HEK293 (cell line): Measurements from ENCODE around the gene C13orf46.

Experiments used
- CTCF ChIA-PET: fragments of 350-600 bp; formaldehyde crosslinking; extraction: SDS; loops from one replicate; lab custom pipeline; 2021; ENCODE audit warnings: antibody characterized with exemption; lab: Yijun Ruan, JAX
- POLR2A ChIA-PET: fragments of 300-600 bp; formaldehyde crosslinking; extraction: SDS; loops from one replicate; lab custom pipeline; 2020; ENCODE audit warnings: antibody characterized with exemption, inconsistent platforms; lab: Yijun Ruan, JAX
- H3K27ac ChIP-seq: fragments of 200-500 bp; sonication (Bioruptor generic); 2 replicates; pipeline ENCODE4 v1.5.1; 2014; ENCODE audit warnings: low read depth, low read length, control low read depth, inconsistent platforms; ENCODE audit errors: extremely low read depth
- H3K36me3 ChIP-seq, 2 experiments: fragments of 200-500 bp in 1 of 2; sonication (Bioruptor generic) in 1 of 2; 1 replicate in 1 of 2; 2 replicates in 1 of 2; pipeline ENCODE4 v1.5.1; 2014 to 2017; ENCODE audit warnings: inconsistent platforms in 2 of 2, low read length in 2 of 2; ENCODE audit not compliant: control insufficient read depth in 2 of 2, insufficient read depth in 1 of 2
- H3K4me1 ChIP-seq: fragments of 200-500 bp; sonication (Bioruptor generic); 2 replicates; pipeline ENCODE4 v1.5.1; 2014; ENCODE audit warnings: mild to moderate bottlenecking, low read length, inconsistent platforms; ENCODE audit not compliant: control insufficient read depth, insufficient read depth
- H3K4me3 ChIP-seq: 2 replicates; pipeline ENCODE4 v1.5.1; 2011; ENCODE audit warnings: low read depth, mild to moderate bottlenecking, control low read depth, low read length, moderate library complexity
- H3K9me3 ChIP-seq: fragments of 200-500 bp; sonication (Bioruptor generic); 2 replicates; pipeline ENCODE4 v1.5.1; 2014; ENCODE audit warnings: low read depth, low read length, inconsistent platforms; ENCODE audit not compliant: control insufficient read depth, insufficient read depth
- FEZF1 ChIP-seq: fragments of 450-650 bp; formaldehyde crosslinking; IDR thresholded peaks from 2 replicates; pipeline ENCODE4 v1.5.1; 2016; ENCODE audit warnings: missing biosample characterization, missing genetic modification characterization
- HOXA7 ChIP-seq: sonication (generic); formaldehyde crosslinking; IDR thresholded peaks from 2 replicates; pipeline ENCODE4 v1.8.1; 2022; ENCODE audit warnings: missing genetic modification reagents, borderline replicate concordance
- HOXD13 ChIP-seq: sonication (generic); formaldehyde crosslinking; IDR thresholded peaks from 2 replicates; pipeline ENCODE4 v1.8.0; 2022; ENCODE audit warnings: missing genetic modification reagents, borderline replicate concordance
- ZBTB17 ChIP-seq: fragments of 450-650 bp; formaldehyde crosslinking; IDR thresholded peaks from 2 replicates; pipeline ENCODE4 v1.5.1; 2016; ENCODE audit warnings: missing biosample characterization, missing genetic modification characterization
- ZBTB8A ChIP-seq: fragments of 450-650 bp; formaldehyde crosslinking; IDR thresholded peaks from 2 replicates; pipeline ENCODE4 v1.5.1; 2016; ENCODE audit warnings: missing biosample characterization, missing genetic modification characterization
- ZFP69B ChIP-seq: fragments of 450-650 bp; formaldehyde crosslinking; IDR thresholded peaks from 2 replicates; pipeline ENCODE4 v1.5.1; 2016; ENCODE audit warnings: missing biosample characterization, missing genetic modification characterization
- ZNF10 ChIP-seq: fragments of 450-650 bp; formaldehyde crosslinking; IDR thresholded peaks from 2 replicates; pipeline ENCODE4 v1.5.1; 2017; ENCODE audit warnings: missing biosample characterization, missing genetic modification characterization
- ZNF157 ChIP-seq: fragments of 450-650 bp; formaldehyde crosslinking; IDR thresholded peaks from 2 replicates; pipeline ENCODE4 v1.5.1; 2016; ENCODE audit warnings: missing biosample characterization, missing genetic modification characterization
- ZNF174 ChIP-seq: fragments of 450-650 bp; formaldehyde crosslinking; IDR thresholded peaks from 2 replicates; pipeline ENCODE4 v1.5.0; 2017; ENCODE audit warnings: missing biosample characterization, mild to moderate bottlenecking, missing genetic modification characterization
- ZNF2 ChIP-seq: fragments of 450-650 bp; formaldehyde crosslinking; IDR thresholded peaks from 2 replicates; pipeline ENCODE4 v1.5.1; 2016; ENCODE audit warnings: missing biosample characterization, missing genetic modification characterization
- ZNF335 ChIP-seq: fragments of 450-650 bp; formaldehyde crosslinking; conservative IDR thresholded peaks from 2 replicates; pipeline ENCODE4 v1.5.1; 2016; ENCODE audit warnings: missing biosample characterization, missing genetic modification characterization
- ZNF341 ChIP-seq: fragments of 450-650 bp; formaldehyde crosslinking; IDR thresholded peaks from 2 replicates; pipeline ENCODE4; 2016; ENCODE audit warnings: low read depth, missing biosample characterization, missing genetic modification characterization
- ZNF514 ChIP-seq: fragments of 450-650 bp; formaldehyde crosslinking; IDR thresholded peaks from 2 replicates; pipeline ENCODE4 v1.5.1; 2016; ENCODE audit warnings: missing biosample characterization, missing genetic modification characterization
- ZNF521 ChIP-seq: fragments of 450-650 bp; formaldehyde crosslinking; IDR thresholded peaks from 2 replicates; pipeline ENCODE4 v1.5.1; 2017; ENCODE audit warnings: missing biosample characterization, mild to moderate bottlenecking, missing genetic modification characterization
- ZNF701 ChIP-seq: fragments of 450-650 bp; formaldehyde crosslinking; IDR thresholded peaks from 2 replicates; pipeline ENCODE4 v1.5.1; 2016; ENCODE audit warnings: missing biosample characterization, missing genetic modification characterization
- ZXDB ChIP-seq: fragments of 450-650 bp; formaldehyde crosslinking; IDR thresholded peaks from 2 replicates; pipeline ENCODE4 v1.5.1; 2016; ENCODE audit warnings: missing biosample characterization, missing genetic modification characterization
- TF ChIP-seq, protein P1 (sequence below): fragments of 450-650 bp; formaldehyde crosslinking; IDR thresholded peaks from 2 replicates; pipeline ENCODE4 v1.5.1; 2016; ENCODE audit warnings: missing biosample characterization, missing genetic modification characterization
- TF ChIP-seq, protein P2 (sequence below): sonication (generic); formaldehyde crosslinking; IDR thresholded peaks from 2 replicates; pipeline ENCODE4 v1.8.1; 2022; ENCODE audit warnings: mild to moderate bottlenecking, moderate library complexity, missing genetic modification reagents

C13orf46 gene

GRCh38 chr13:113931841-113932459 lies 41.9 kb downstream of the C13orf46 start:
- H3K9me3 ChIP-seq: no peaks in the 10 kb centered on the region
- H3K36me3 ChIP-seq: no peaks in the 10 kb centered on the region
- ChIA-PET CTCF (interaction anchor here (0.6 to 0.7 kb wide), 2 partner anchors 15 to 137 kb away, joined by 3 to 5 read pairs; no protein-coding TSS in a partner anchor), POLR2A (no interaction called here)
- no peaks in the 10 kb centered on the region for H3K4me1 ChIP-seq
- no peak overlapping the region for H3K4me3 ChIP-seq
- no peak overlapping the region for H3K27ac ChIP-seq
- TF ChIP-seq, protein P1, sequence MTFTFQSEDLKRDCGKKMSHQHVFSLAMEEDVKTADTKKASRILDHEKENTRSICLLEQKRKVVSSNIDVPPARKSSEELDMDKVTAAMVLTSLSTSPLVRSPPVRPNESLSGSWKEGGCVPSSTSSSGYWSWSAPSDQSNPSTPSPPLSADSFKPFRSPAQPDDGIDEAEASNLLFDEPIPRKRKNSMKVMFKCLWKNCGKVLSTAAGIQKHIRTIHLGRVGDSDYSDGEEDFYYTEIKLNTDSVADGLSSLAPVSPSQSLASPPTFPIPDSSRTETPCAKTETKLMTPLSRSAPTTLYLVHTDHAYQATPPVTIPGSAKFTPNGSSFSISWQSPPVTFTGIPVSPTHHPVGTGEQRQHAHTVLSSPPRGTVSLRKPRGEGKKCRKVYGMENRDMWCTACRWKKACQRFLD (tag by site-specific recombination): no peak

- Histone ChIP-seq H3K4me3 (no peak overlapping the region), H3K9me3 (no peaks in the 10 kb centered on the region), H3K4me1 (no peaks in the 10 kb centered on the region), H3K36me3 (no peaks in the 10 kb centered on the region), H3K27ac (no peak overlapping the region)
- POLR2A ChIA-PET: no interaction called here
- CTCF ChIA-PET: no interaction called here
- no peak for TF ChIP-seq HOXD13 (CRISPR knock-in tag)
- no peak for TF ChIP-seq ZNF521 (tag by site-specific recombination)
- no peak for TF ChIP-seq ZBTB8A (tag by site-specific recombination)
- no peak for TF ChIP-seq HOXA7 (CRISPR knock-in tag)
- TF ChIP-seq, protein P1 (tag by site-specific recombination): no peak
- TF ChIP-seq ZNF514 (tag by site-specific recombination): no peak
- TF ChIP-seq, protein P2, sequence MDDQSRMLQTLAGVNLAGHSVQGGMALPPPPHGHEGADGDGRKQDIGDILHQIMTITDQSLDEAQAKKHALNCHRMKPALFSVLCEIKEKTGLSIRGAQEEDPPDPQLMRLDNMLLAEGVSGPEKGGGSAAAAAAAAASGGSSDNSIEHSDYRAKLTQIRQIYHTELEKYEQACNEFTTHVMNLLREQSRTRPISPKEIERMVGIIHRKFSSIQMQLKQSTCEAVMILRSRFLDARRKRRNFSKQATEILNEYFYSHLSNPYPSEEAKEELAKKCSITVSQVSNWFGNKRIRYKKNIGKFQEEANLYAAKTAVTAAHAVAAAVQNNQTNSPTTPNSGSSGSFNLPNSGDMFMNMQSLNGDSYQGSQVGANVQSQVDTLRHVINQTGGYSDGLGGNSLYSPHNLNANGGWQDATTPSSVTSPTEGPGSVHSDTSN (CRISPR knock-in tag): no peak
- no peak for TF ChIP-seq ZNF2 (tag by site-specific recombination)
- no peak for TF ChIP-seq ZBTB17 (tag by site-specific recombination)
- no peak for TF ChIP-seq ZNF157
- TF ChIP-seq ZXDB (tag by site-specific recombination): no peak
- TF ChIP-seq ZFP69B (tag by site-specific recombination): no peak
- TF ChIP-seq ZNF701 (tag by site-specific recombination): no peak
- TF ChIP-seq ZNF10 (tag by site-specific recombination): no peak
- no peak for TF ChIP-seq ZNF335 (tag by site-specific recombination)
- TF ChIP-seq ZNF341 (tag by site-specific recombination): no peak
- TF ChIP-seq FEZF1 (tag by site-specific recombination): no peak
- no peak for TF ChIP-seq ZNF174 (tag by site-specific recombination)
Measured at GRCh38 chr13:113930671-113931637, 42.9 kb downstream of the C13orf46 start.
